HL-60 (cell line): ENCODE results near the gene MRPS10.

ENCODE experiments used
- DNase-seq, 2 experiments: peaks; one replicate each; pipeline ENCODE4 v3.0.0-alpha.2; 2010 to 2020; ENCODE audit warnings: low read depth in 1 of 2, low spot score in 1 of 2
- H3K27ac ChIP-seq: fragments of 250-450 bp; sonication (Bioruptor Pico); replicated peaks from 2 replicates; pipeline ENCODE4 v1.5.1; 2020; ENCODE audit warnings: mild to moderate bottlenecking, moderate library complexity
- H3K27me3 ChIP-seq: fragments of 250-450 bp; sonication (Bioruptor Pico); 2 replicates; pipeline ENCODE4 v1.5.1; 2021; ENCODE audit warnings: mild to moderate bottlenecking, moderate library complexity; ENCODE audit not compliant: insufficient read depth, poor library complexity, severe bottlenecking
- H3K4me3 ChIP-seq: replicated peaks from 2 replicates; pipeline ENCODE4 v1.5.1; 2011; ENCODE audit warnings: mild to moderate bottlenecking, control low read depth, low read length; ENCODE audit not compliant: insufficient read depth
- GABPA ChIP-seq: IDR thresholded peaks from 2 replicates; pipeline ENCODE4 v1.6.1; 2012; ENCODE audit warnings: low read depth
- POLR2AphosphoS5 ChIP-seq: IDR thresholded peaks from 2 replicates; pipeline ENCODE4 v1.6.1; 2012; ENCODE audit warnings: low read depth
- SPI1 ChIP-seq: IDR thresholded peaks from 2 replicates; pipeline ENCODE4 v1.6.1; 2012; ENCODE audit warnings: low read depth, mild to moderate bottlenecking, borderline replicate concordance
- TF ChIP-seq, protein P1 (sequence below): IDR thresholded peaks from 2 replicates; pipeline ENCODE4 v1.6.1; 2012; ENCODE audit warnings: low read depth; ENCODE audit not compliant: insufficient replicate concordance
- TF ChIP-seq, protein P2 (sequence below): IDR thresholded peaks from one replicate; pipeline ENCODE4 v1.5.1; 2011; ENCODE audit warnings: low read length, control low read depth, inconsistent platforms; ENCODE audit not compliant: insufficient read depth

Gene MRPS10

DNA sequence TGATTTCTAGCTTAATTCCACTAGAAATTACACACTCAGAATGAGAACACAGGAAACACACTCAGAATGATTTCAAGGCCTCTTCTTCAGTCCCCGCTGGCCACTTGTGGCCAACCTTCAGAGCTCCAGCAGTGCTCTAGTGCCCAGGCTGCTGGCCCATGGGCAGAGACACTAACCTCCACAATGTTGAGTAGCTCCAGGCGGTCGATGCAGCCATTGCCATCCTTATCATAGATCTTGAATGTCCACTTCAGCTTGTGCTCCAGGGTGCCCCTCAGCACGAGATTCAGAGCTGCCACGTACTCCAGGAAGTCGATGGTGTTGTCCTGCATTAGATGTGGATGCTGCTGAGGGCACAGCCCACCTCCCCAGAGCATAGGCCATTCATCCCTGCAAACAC, 29.3 kb downstream of the MRPS10 start:
- TF ChIP-seq, protein P1, sequence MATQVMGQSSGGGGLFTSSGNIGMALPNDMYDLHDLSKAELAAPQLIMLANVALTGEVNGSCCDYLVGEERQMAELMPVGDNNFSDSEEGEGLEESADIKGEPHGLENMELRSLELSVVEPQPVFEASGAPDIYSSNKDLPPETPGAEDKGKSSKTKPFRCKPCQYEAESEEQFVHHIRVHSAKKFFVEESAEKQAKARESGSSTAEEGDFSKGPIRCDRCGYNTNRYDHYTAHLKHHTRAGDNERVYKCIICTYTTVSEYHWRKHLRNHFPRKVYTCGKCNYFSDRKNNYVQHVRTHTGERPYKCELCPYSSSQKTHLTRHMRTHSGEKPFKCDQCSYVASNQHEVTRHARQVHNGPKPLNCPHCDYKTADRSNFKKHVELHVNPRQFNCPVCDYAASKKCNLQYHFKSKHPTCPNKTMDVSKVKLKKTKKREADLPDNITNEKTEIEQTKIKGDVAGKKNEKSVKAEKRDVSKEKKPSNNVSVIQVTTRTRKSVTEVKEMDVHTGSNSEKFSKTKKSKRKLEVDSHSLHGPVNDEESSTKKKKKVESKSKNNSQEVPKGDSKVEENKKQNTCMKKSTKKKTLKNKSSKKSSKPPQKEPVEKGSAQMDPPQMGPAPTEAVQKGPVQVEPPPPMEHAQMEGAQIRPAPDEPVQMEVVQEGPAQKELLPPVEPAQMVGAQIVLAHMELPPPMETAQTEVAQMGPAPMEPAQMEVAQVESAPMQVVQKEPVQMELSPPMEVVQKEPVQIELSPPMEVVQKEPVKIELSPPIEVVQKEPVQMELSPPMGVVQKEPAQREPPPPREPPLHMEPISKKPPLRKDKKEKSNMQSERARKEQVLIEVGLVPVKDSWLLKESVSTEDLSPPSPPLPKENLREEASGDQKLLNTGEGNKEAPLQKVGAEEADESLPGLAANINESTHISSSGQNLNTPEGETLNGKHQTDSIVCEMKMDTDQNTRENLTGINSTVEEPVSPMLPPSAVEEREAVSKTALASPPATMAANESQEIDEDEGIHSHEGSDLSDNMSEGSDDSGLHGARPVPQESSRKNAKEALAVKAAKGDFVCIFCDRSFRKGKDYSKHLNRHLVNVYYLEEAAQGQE, result no peak
- TF ChIP-seq POLR2AphosphoS5, result no peak
- no peak for TF ChIP-seq SPI1
- TF ChIP-seq GABPA, result no peak
- TF ChIP-seq, protein P2, sequence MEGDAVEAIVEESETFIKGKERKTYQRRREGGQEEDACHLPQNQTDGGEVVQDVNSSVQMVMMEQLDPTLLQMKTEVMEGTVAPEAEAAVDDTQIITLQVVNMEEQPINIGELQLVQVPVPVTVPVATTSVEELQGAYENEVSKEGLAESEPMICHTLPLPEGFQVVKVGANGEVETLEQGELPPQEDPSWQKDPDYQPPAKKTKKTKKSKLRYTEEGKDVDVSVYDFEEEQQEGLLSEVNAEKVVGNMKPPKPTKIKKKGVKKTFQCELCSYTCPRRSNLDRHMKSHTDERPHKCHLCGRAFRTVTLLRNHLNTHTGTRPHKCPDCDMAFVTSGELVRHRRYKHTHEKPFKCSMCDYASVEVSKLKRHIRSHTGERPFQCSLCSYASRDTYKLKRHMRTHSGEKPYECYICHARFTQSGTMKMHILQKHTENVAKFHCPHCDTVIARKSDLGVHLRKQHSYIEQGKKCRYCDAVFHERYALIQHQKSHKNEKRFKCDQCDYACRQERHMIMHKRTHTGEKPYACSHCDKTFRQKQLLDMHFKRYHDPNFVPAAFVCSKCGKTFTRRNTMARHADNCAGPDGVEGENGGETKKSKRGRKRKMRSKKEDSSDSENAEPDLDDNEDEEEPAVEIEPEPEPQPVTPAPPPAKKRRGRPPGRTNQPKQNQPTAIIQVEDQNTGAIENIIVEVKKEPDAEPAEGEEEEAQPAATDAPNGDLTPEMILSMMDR, result no peak
- no peak overlapping the region for H3K4me3 ChIP-seq

DNA sequence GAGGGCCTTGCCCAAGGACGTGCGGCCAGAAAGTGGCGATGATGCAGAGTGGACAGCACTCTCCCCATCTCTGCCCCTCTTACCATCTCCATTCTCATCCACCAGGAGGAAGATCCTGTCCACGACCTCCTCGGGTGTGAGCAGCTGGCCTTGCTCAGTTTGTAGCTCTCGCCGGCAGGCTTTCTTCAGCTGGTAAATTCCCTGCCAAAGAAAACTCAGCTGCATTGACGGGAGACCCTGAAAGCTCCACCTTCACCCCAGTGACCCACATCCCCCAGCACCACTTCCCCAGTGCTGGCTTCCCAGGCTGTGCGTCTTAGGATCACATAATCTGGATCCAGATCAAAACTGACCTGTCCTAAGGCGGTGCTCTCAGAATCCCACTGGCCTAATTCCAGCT, 32.1 kb downstream of the MRPS10 start:
- TF ChIP-seq SPI1 (no peak), POLR2AphosphoS5 (no peak), GABPA (no peak)
- TF ChIP-seq, protein P1, result no peak
- TF ChIP-seq, protein P2, result no peak
- H3K27ac ChIP-seq, result no peak overlapping the region
- DNase-seq, result no peak
- no peak overlapping the region for H3K4me3 ChIP-seq
- no peaks in the 10 kb centered on the region for H3K27me3 ChIP-seq

More for the DNA sequence above, 29.3 kb downstream of the MRPS10 start:
- H3K27ac ChIP-seq, result no peak overlapping the region
- DNase-seq, result no peak
- no peaks in the 10 kb centered on the region for H3K27me3 ChIP-seq

DNA sequence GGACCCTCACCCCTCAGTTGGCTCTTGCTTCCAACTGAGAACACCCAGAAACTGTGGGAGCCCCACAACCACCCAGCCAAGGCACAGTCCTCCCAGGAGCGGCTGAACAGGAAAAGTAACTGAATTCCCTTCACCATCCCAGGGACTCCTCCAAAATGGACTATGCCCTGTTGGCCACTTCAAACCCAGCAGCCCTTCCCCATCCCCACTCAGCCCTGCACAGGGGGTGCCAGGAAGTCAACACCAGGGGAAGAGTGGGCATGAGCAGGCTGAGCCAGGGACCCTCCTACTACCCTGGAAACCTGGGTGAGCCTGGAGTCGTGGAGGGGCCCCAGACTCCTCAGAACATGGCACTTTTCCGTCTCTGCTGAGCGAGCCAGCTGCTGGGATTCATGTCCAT, 33.2 kb downstream of the MRPS10 start:
- H3K27ac ChIP-seq, result no peak overlapping the region
- no peak for DNase-seq
- H3K4me3 ChIP-seq, result no peak overlapping the region
- H3K27me3 ChIP-seq, result no peaks in the 10 kb centered on the region
- no peak for TF ChIP-seq SPI1
- no peak for TF ChIP-seq POLR2AphosphoS5
- TF ChIP-seq, protein P2, result no peak
- TF ChIP-seq, protein P1, result no peak
- no peak for TF ChIP-seq GABPA
